IMR-90 (cell line): ENCODE data around the gene DEFB118. TPM values are rescaled to one million over a fixed set of nuclear protein-coding genes. Genes with fewer than 3 reads are reported as not detected.

Source experiments
- ATAC-seq: fragments of 200-7000 bp; cut with Tn5 transposase; 2 replicates; pipeline ENCODE4 v1.9.1; 2020; ENCODE audit warnings: low read depth, mild to moderate bottlenecking, moderate library complexity
- BruUV-seq: library from RNA; stranded (reverse); fragments of 400-500 nt; replicated peaks from 2 replicates; lab custom pipeline; 2021; lab: Mats Ljungman, UMichigan
- CTCF ChIA-PET: fragments of 300-600 bp; formaldehyde crosslinking; extraction: SDS; loops from one replicate; lab custom pipeline; 2021; ENCODE audit warnings: antibody characterized with exemption; lab: Yijun Ruan, JAX
- POLR2A ChIA-PET: fragments of 300-600 bp; sonication (Branson Sonifier 250); formaldehyde crosslinking; loops from one replicate; lab custom pipeline; 2022; ENCODE audit warnings: antibody characterized with exemption; ENCODE audit not compliant: unreplicated experiment; lab: Charles Lee
- DNase-seq: peaks from one replicate; pipeline ENCODE4 v3.0.0; 2013
- H2AFZ ChIP-seq: replicated peaks from 2 replicates; pipeline ENCODE3; 2013; ENCODE audit warnings: low read length, mild to moderate bottlenecking; ENCODE audit not compliant: poor library complexity
- H2AK5ac ChIP-seq: 2 replicates; pipeline ENCODE4 v1.6.1; 2013; ENCODE audit warnings: low read depth, low read length, inconsistent platforms
- H2AK9ac ChIP-seq: replicated peaks from 2 replicates; pipeline ENCODE3; 2013; ENCODE audit warnings: mild to moderate bottlenecking, low read depth, low read length, moderate library complexity; ENCODE audit not compliant: poor library complexity
- H2BK120ac ChIP-seq: 2 replicates; pipeline ENCODE4 v1.6.1; 2013; ENCODE audit warnings: low read depth, low read length, inconsistent platforms
- H2BK15ac ChIP-seq: 3 replicates; pipeline ENCODE4 v1.6.1; 2013; ENCODE audit warnings: low read depth, low read length, inconsistent platforms
- H2BK20ac ChIP-seq: 2 replicates; pipeline ENCODE4 v1.6.1; 2013; ENCODE audit warnings: low read depth, mild to moderate bottlenecking, inconsistent platforms, low read length, moderate library complexity
- H2BK5ac ChIP-seq: 2 replicates; pipeline ENCODE4 v1.6.1; 2013; ENCODE audit warnings: mild to moderate bottlenecking, low read depth, low read length, inconsistent platforms; ENCODE audit not compliant: poor library complexity, severe bottlenecking
- H3K14ac ChIP-seq: replicated peaks from 2 replicates; pipeline ENCODE4 v1.6.1; 2013; ENCODE audit warnings: low read depth, low read length, inconsistent platforms
- H3K18ac ChIP-seq: 2 replicates; pipeline ENCODE4 v1.6.1; 2013; ENCODE audit warnings: low read depth, low read length, control low read depth
- H3K23ac ChIP-seq: 2 replicates; pipeline ENCODE4 v1.6.1; 2013; ENCODE audit warnings: low read depth, low read length, inconsistent platforms
- H3K27ac ChIP-seq: 2 replicates; pipeline ENCODE4 v1.5.1; 2013; ENCODE audit warnings: mild to moderate bottlenecking, control low read depth, low read length; ENCODE audit not compliant: insufficient read depth
- H3K27me3 ChIP-seq: 2 replicates; pipeline ENCODE4 v1.6.1; 2013; ENCODE audit warnings: low read length; ENCODE audit not compliant: control insufficient read depth, insufficient read depth
- H3K36me3 ChIP-seq: 2 replicates; pipeline ENCODE4 v1.6.1; 2013; ENCODE audit warnings: low read length, mixed read lengths; ENCODE audit not compliant: control insufficient read depth, insufficient read depth
- H3K4ac ChIP-seq: 2 replicates; pipeline ENCODE4 v1.6.1; 2013; ENCODE audit warnings: low read depth, low read length, inconsistent platforms
- H3K4me1 ChIP-seq: 2 replicates; pipeline ENCODE4 v1.6.1; 2013; ENCODE audit warnings: low read length, mixed read lengths; ENCODE audit not compliant: control insufficient read depth, insufficient read depth
- H3K4me2 ChIP-seq: 2 replicates; pipeline ENCODE4 v1.6.1; 2013; ENCODE audit warnings: low read depth, mild to moderate bottlenecking, control low read depth, low read length, moderate library complexity
- H3K4me3 ChIP-seq: 2 replicates; pipeline ENCODE4 v1.5.1; 2013; ENCODE audit warnings: low read depth, mild to moderate bottlenecking, control low read depth, low read length, moderate library complexity; ENCODE audit not compliant: insufficient read depth
- H3K56ac ChIP-seq: 2 replicates; pipeline ENCODE4 v1.6.1; 2013; ENCODE audit warnings: low read length, inconsistent platforms; ENCODE audit not compliant: insufficient read depth; ENCODE audit errors: extremely low read depth
- H3K79me1 ChIP-seq, 2 experiments: 2 replicates each; pipeline ENCODE4 v1.6.1; 2013; ENCODE audit warnings: low read length in 2 of 2, inconsistent platforms in 1 of 2, low read depth in 1 of 2
- H3K9ac ChIP-seq: 2 replicates; pipeline ENCODE4 v1.6.1; 2013; ENCODE audit warnings: low read depth, low read length, control low read depth
- H3K9me1 ChIP-seq: 2 replicates; pipeline ENCODE4 v1.6.1; 2013; ENCODE audit warnings: low read length, inconsistent platforms; ENCODE audit not compliant: insufficient read depth
- H3K9me3 ChIP-seq: 2 replicates; pipeline ENCODE4 v1.6.1; 2013; ENCODE audit warnings: low read length; ENCODE audit not compliant: control insufficient read depth, insufficient read depth
- H4K20me1 ChIP-seq: 2 replicates; pipeline ENCODE4 v1.6.1; 2013; ENCODE audit warnings: low read length, inconsistent platforms; ENCODE audit not compliant: insufficient read depth
- H4K5ac ChIP-seq: 2 replicates; pipeline ENCODE4 v1.6.1; 2013; ENCODE audit warnings: mild to moderate bottlenecking, low read depth, low read length, control low read depth
- H4K8ac ChIP-seq, 2 experiments: 2 replicates each; pipeline ENCODE4 v1.6.1; 2013; ENCODE audit warnings: low read depth in 2 of 2, low read length in 2 of 2, control low read depth in 1 of 2, inconsistent platforms in 1 of 2
- H4K91ac ChIP-seq: 2 replicates; pipeline ENCODE4 v1.6.1; 2013; ENCODE audit warnings: low read depth, low read length, inconsistent platforms; ENCODE audit not compliant: insufficient read depth
- CEBPB ChIP-seq: IDR thresholded peaks from 2 replicates; pipeline ENCODE4 v1.6.1; 2012; ENCODE audit warnings: low read depth, low read length, improper control_type of control experiment
- FOS ChIP-seq: fragments of 150-350 bp; IDR thresholded peaks from 2 replicates; pipeline ENCODE4 v1.6.1; 2016; ENCODE audit warnings: low read depth, low read length
- MAZ ChIP-seq: IDR thresholded peaks from 2 replicates; pipeline ENCODE4 v1.6.1; 2012; ENCODE audit warnings: low read depth, mild to moderate bottlenecking, low read length, improper control_type of control experiment, moderate library complexity, borderline replicate concordance
- POLR2A ChIP-seq: IDR thresholded peaks from 2 replicates; pipeline ENCODE4 v1.6.1; 2012; ENCODE audit warnings: mild to moderate bottlenecking, low read depth, low read length
- RAD21 ChIP-seq: IDR thresholded peaks from 2 replicates; pipeline ENCODE4 v1.6.1; 2012; ENCODE audit warnings: low read length, improper control_type of control experiment
- RCOR1 ChIP-seq: IDR thresholded peaks from 2 replicates; pipeline ENCODE4 v1.6.1; 2012; ENCODE audit warnings: mild to moderate bottlenecking, low read length, improper control_type of control experiment; ENCODE audit not compliant: insufficient replicate concordance
- USF2 ChIP-seq: fragments of 150-350 bp; IDR thresholded peaks from 2 replicates; pipeline ENCODE4 v1.6.1; 2017; ENCODE audit warnings: mild to moderate bottlenecking, antibody characterized with exemption, low read length, low read depth
- WGBS, 2 experiments: methylation state at CpG; one replicate each; pipeline versions ENCODE4 v1.1.5 to v1.1.7; 2013; ENCODE audit warnings: missing lambda C conversion rate in 2 of 2; ENCODE audit not compliant: insufficient read length in 1 of 2; ENCODE audit errors: extremely low coverage in 2 of 2; 5-methylcytosine and 5-hydroxymethylcytosine counted together
- dilution Hi-C: fragments of 300-500 bp; cut with HindIII; formaldehyde crosslinking; loops from one replicate; pipeline ENCODE4 v1.14.3; 2018; ENCODE audit warnings: low sequenced_read_pairs; ENCODE audit not compliant: unreplicated experiment
- in situ Hi-C: fragments of 300-500 bp; cut with MboI; formaldehyde crosslinking; loops from 3 replicates; pipeline ENCODE4 v1.14.3; 2019; ENCODE audit warnings: low sequenced_read_pairs, inconsistent platforms, mixed read lengths
- intact Hi-C: fragments of 100-400 bp; cut with micrococcal nuclease; formaldehyde crosslinking; loops from 2 replicates; pipeline ENCODE4 v1.10.0; 2022
- polyA plus RNA-seq, 3 experiments: library from polyadenylated mRNA; depleted of rRNA; stranded (reverse); fragments of >200 nt; gene quantifications; 2 replicates each; pipeline ENCODE4 v1.2.3, GENCODE V29; 2012; ENCODE audit warnings: low replicate concordance in 1 of 3
- total RNA-seq: library from RNA; depleted of rRNA; stranded (reverse); fragments of >200 nt; gene quantifications from 2 replicates; pipeline ENCODE4 v1.2.3, GENCODE V29; 2012

Gene DEFB118
- total and polyA plus RNA-seq, 2 of the 4 experiments (the other 2 are of a cell fraction), result not detected

DNA sequence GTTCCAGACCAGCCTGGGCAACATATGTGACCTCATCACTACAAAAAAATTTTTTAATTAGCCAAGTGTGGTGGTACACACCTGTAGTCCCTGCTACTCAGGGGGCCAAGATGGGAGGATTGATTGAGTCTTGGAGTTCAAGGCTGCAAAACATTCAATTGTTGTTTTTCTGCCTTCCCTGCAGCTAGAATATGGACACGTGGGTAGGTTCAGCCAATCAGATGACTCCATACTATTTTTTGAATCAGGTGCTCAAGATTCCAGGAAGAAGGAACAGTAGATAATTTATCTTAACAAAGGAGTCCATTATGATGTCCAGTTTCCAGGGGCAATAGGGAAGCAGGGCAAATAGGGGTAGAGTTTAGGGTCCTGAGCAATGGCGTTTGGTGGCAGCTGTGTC lies 24.4 kb downstream of the DEFB118 start:
- dilution Hi-C loops (no loop called here), intact Hi-C loops (no loop called here), in situ Hi-C loops (no loop called here)
- no peaks in the 10 kb centered on the region for H4K20me1 ChIP-seq
- no peak overlapping the region for H3K56ac ChIP-seq
- no peaks in the 10 kb centered on the region for H3K4me1 ChIP-seq
- H2BK15ac ChIP-seq, result no peak overlapping the region
- H3K79me1 ChIP-seq, result no peaks in the 10 kb centered on the region
- H3K9ac ChIP-seq, result no peak overlapping the region
- no peak for DNase-seq
- H3K23ac ChIP-seq, result no peak overlapping the region
- H3K4me3 ChIP-seq, result no peak overlapping the region
- BruUV-seq, result no TSS peak
- no peaks in the 10 kb centered on the region for H3K9me1 ChIP-seq
- no peak overlapping the region for H4K8ac ChIP-seq
- no peak overlapping the region for H2AFZ ChIP-seq
- no peaks in the 10 kb centered on the region; the same call in 1 of the 2 replicates for H3K9me3 ChIP-seq
- no peak overlapping the region for H3K27ac ChIP-seq
- CTCF ChIA-PET, result no interaction called here
- no peaks in the 10 kb centered on the region for H3K27me3 ChIP-seq
- no peak overlapping the region for H3K14ac ChIP-seq
- no peaks in the 10 kb centered on the region for H3K36me3 ChIP-seq
- H3K18ac ChIP-seq, result no peak overlapping the region
- ATAC-seq, result no peak
- POLR2A ChIA-PET, result no interaction called here
- H2AK5ac ChIP-seq, result no peak overlapping the region
- TF ChIP-seq RCOR1 (no peak), USF2 (no peak), MAZ (no peak), FOS (no peak), POLR2A (no peak), RAD21 (no peak), CEBPB (no peak)
- no peak overlapping the region for H4K5ac ChIP-seq
- H2BK5ac ChIP-seq, result no peak overlapping the region
- H2BK20ac ChIP-seq, result no peak overlapping the region
- no peak overlapping the region for H3K4ac ChIP-seq
- no peak overlapping the region for H3K4me2 ChIP-seq
- no peak overlapping the region for H2AK9ac ChIP-seq
- H4K91ac ChIP-seq, result no peak overlapping the region
- H2BK120ac ChIP-seq, result no peak overlapping the region
- 60% methylated on average over 1 of the region's 2 CpGs; no CpG with 5 or more reads in 1 of the 2 experiments for WGBS, 2 experiments
